Measurements from ENCODE around the gene UBE2G2. TPM values are rescaled to one million over a fixed set of nuclear protein-coding genes. Genes with fewer than 3 reads are reported as not detected.
A peak's percentile ranks its signal among the peaks of the same experiment; 100 is the strongest.

The UBE2G2 gene
- total RNA-seq, 1 experiment from 2014 or later, result 121 TPM

DNA sequence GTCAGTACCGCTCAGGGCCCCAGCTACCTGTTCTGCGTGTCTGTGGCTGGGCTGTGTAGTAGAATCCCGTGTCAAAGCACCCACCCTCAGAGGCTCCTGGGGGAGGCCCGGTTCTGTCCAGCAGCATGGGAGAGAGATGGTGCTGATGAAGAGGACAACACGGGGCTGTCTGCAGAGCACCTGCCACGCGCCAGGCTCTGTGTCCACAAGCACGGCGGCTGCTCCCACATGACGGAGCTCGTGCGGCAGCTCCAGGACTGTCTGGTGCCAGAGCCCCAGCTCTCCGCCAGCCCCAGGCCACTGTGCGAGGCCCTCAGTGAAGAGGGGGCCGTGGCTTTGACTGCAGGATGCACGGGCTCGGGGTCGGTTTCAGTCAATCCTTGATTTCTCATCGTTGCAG lies 48.3 kb downstream of the UBE2G2 start:
- Mint-ChIP-seq H3K36me3 (ENCODE audit: insufficient read depth in 1 of 3, low read depth in 3 of 3) (peaks cover 5 to 15% (median 14%) of the 10 kb centered on the region in 3 experiments; a peak in 5 of 7 replicates), H3K27me3 (ENCODE audit: low read depth) (peaks cover 18% of the 10 kb centered on the region), H3K4me1 (peaks cover 20 to 35% of the 10 kb centered on the region in 2 experiments), H3K4me3 (no peak overlapping the region), H3K9me3 (peaks cover 0 to 11% of the 10 kb centered on the region in 2 experiments; a peak in 4 of 5 replicates), H3K27ac (no peak overlapping the region)
- H3K4ac ChIP-seq (ENCODE audit: low read depth, low read length), result no peak overlapping the region
- no peak overlapping the region for H2AFZ ChIP-seq (ENCODE audit: low read length)
- no peak overlapping the region for H2BK5ac ChIP-seq (ENCODE audit: insufficient read length, low read length)
- no CpG with 5 or more reads among the region's 19 CpGs for WGBS (ENCODE audit: extremely low coverage, insufficient read length, low lambda C conversion rate)
- H2BK20ac ChIP-seq (ENCODE audit: low read depth, low read length, poor library complexity, severe bottlenecking), result no peak overlapping the region
- H3K23ac ChIP-seq (ENCODE audit: insufficient read length, low read depth, low read length), result no peak overlapping the region
- no peak overlapping the region for H4K8ac ChIP-seq (replicated peaks; ENCODE audit: insufficient read length, low read depth, low read length)
- no peak overlapping the region for H3K4me2 ChIP-seq (ENCODE audit: insufficient read depth, insufficient read length, low read length)
- H2BK15ac ChIP-seq (ENCODE audit: low read depth, low read length), result no peak overlapping the region
- no peak overlapping the region for H3K56ac ChIP-seq (ENCODE audit: insufficient read length, low read depth, low read length)
- H2AK5ac ChIP-seq (ENCODE audit: insufficient read length, low read length), result no peak overlapping the region
- H4K91ac ChIP-seq (ENCODE audit: insufficient read length, low read depth, low read length), result no peak overlapping the region
- no peak overlapping the region for H3K27ac ChIP-seq (ENCODE audit: insufficient read length, low read depth, low read length)
- no peaks in the 10 kb centered on the region for H3K79me1 ChIP-seq (ENCODE audit: insufficient read depth, low read depth, low read length, poor library complexity, severe bottlenecking)
- TF ChIP-seq, protein P1, sequence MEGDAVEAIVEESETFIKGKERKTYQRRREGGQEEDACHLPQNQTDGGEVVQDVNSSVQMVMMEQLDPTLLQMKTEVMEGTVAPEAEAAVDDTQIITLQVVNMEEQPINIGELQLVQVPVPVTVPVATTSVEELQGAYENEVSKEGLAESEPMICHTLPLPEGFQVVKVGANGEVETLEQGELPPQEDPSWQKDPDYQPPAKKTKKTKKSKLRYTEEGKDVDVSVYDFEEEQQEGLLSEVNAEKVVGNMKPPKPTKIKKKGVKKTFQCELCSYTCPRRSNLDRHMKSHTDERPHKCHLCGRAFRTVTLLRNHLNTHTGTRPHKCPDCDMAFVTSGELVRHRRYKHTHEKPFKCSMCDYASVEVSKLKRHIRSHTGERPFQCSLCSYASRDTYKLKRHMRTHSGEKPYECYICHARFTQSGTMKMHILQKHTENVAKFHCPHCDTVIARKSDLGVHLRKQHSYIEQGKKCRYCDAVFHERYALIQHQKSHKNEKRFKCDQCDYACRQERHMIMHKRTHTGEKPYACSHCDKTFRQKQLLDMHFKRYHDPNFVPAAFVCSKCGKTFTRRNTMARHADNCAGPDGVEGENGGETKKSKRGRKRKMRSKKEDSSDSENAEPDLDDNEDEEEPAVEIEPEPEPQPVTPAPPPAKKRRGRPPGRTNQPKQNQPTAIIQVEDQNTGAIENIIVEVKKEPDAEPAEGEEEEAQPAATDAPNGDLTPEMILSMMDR (conservative IDR thresholded peaks at IDR 0.05), result no peak
- H4K20me1 ChIP-seq (ENCODE audit: control insufficient read depth, insufficient read depth, insufficient read length), result no peaks in the 10 kb centered on the region
- peaks cover 3% of the 10 kb centered on the region; the same call in 1 of the 2 replicates for H3K4me1 ChIP-seq (ENCODE audit: insufficient read depth, low read length)
- DNase-seq, result peak; percentile 25
- H3K79me2 ChIP-seq (ENCODE audit: insufficient read depth, low read length), result no peaks in the 10 kb centered on the region
- H4K5ac ChIP-seq (ENCODE audit: insufficient read length, low read depth, low read length), result no peak overlapping the region
- no peaks in the 10 kb centered on the region for H3K27me3 ChIP-seq (ENCODE audit: insufficient read depth, low read length)
- H2BK12ac ChIP-seq (ENCODE audit: insufficient read length, low read depth, low read length), result no peak overlapping the region
- no peaks in the 10 kb centered on the region for H3K9me3 ChIP-seq (ENCODE audit: control insufficient read depth, low read depth, low read length)
- no peak overlapping the region for H3K18ac ChIP-seq (ENCODE audit: insufficient read length, low read depth, low read length)
- no peak overlapping the region for H3K14ac ChIP-seq (ENCODE audit: insufficient read depth, low read length)
- no peak overlapping the region for H3T11ph ChIP-seq (ENCODE audit: low read length)
- H3K23me2 ChIP-seq (ENCODE audit: insufficient read length, low read depth, low read length, poor library complexity, severe bottlenecking), result peaks cover 5% of the 10 kb centered on the region
- no peak overlapping the region for H2BK120ac ChIP-seq (ENCODE audit: low read depth, low read length, poor library complexity, severe bottlenecking)
- H3K9ac ChIP-seq (ENCODE audit: extremely low read depth, insufficient read length, low read length), result no peak overlapping the region

All from H9 (cell line).